ENCODE data around the gene DNMBP. TPM values are rescaled to one million over a fixed set of nuclear protein-coding genes. Genes with fewer than 3 reads are reported as not detected.

DNMBP gene
- total and polyA plus RNA-seq, 11 donors: 3.9 to 11.5 (median 6.6) TPM

- ATAC-seq: peak in 1 of 4 donors; percentile 26
- Histone ChIP-seq H3K36me3 (no peaks in the 10 kb centered on the region), H3K27ac (peak overlapping the region in 8 of 12 donors; percentile 25 to 92 (median 85)), H3K4me1 (peaks cover 3 to 66% (median 40%) of the 10 kb centered on the region in 12 donors), H3K4me3 (peak overlapping the region; percentile 62 to 99 (median 84)), H3K9me3 (no peaks in the 10 kb centered on the region), H3K27me3 (no peaks in the 10 kb centered on the region)
- intact Hi-C loops (cut with DNase I): loop anchor here in 9 of 10 donors (2.0 to 10.0 kb wide), 12 partner anchors 31 to 103 kb away; no protein-coding TSS in a partner anchor
- 39 to 50% (median 47%) methylated on average over 6 of the region's 6 CpGs for WGBS, 4 donors
- DNase-seq: no peak
- no peak for TF ChIP-seq POLR2A (IDR thresholded peaks at IDR 0.05)
- no peak for TF ChIP-seq CTCF (IDR thresholded peaks at IDR 0.05)
These were observed 1.6 kb downstream of the DNMBP start for GRCh38 chr10:100008142-100008522.

DNA sequence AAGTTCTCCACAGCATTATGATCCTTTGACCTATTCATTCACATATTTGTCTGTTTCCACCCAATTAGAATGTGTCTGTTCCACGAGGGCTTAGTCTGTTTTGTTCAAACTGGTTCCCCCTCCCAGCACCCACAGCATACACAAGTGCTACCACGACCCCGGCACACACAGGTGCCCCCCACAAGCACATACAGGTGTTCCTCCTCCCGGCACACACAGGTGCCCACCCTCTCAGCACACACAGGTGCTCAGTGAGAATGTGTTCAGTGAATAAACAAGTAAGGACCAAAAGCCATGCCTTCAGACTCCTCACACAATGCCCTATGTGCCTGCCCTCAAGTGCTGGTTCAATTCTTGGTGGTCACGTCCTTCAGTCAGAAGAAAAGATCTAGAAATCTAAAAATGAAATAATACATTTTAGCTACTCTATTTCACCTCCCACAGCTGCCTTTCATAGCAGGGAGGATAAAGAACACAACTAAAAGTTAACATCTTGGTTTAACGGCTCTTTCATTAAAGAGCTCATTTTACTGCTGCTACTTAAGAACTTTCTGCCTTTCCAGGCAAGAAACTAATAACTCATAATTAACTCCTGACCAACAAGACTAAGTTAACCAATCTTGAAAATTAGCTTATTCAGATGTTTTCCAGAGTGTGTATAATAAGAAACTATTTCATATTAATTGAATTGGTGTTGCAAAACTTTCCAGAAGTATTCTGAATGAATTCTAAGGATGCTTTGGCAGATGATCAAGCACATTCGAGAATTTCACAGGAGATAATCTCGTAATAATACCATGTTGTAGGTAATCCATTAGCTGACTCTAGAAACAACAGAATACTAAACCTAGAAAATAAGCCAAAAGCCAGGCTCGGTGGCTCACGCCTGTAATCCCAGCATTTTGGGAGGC is 2.3 kb downstream of the DNMBP start:
- TF ChIP-seq POLR2A (IDR thresholded peaks at IDR 0.05): no peak
- TF ChIP-seq CTCF (IDR thresholded peaks at IDR 0.05): no peak
- H3K9me3 ChIP-seq: no peaks in the 10 kb centered on the region
- intact Hi-C loops (cut with DNase I): loop anchor here in 9 of 10 donors (2.0 to 10.0 kb wide), 12 partner anchors 31 to 103 kb away; no protein-coding TSS in a partner anchor
- H3K4me3 ChIP-seq: peak overlapping the region in 8 of 12 donors; percentile 76 to 99 (median 90)
- peaks cover 3 to 68% (median 40%) of the 10 kb centered on the region in 12 donors for H3K4me1 ChIP-seq
- WGBS, 4 donors: 66 to 69% (median 67%) methylated on average over 10 of the region's 10 CpGs
- H3K27ac ChIP-seq: peak overlapping the region in 4 of 12 donors; percentile 25 to 85 (median 80)
- ATAC-seq: no peak
- H3K36me3 ChIP-seq: no peaks in the 10 kb centered on the region
- DNase-seq: no peak
- no peaks in the 10 kb centered on the region for H3K27me3 ChIP-seq

DNA sequence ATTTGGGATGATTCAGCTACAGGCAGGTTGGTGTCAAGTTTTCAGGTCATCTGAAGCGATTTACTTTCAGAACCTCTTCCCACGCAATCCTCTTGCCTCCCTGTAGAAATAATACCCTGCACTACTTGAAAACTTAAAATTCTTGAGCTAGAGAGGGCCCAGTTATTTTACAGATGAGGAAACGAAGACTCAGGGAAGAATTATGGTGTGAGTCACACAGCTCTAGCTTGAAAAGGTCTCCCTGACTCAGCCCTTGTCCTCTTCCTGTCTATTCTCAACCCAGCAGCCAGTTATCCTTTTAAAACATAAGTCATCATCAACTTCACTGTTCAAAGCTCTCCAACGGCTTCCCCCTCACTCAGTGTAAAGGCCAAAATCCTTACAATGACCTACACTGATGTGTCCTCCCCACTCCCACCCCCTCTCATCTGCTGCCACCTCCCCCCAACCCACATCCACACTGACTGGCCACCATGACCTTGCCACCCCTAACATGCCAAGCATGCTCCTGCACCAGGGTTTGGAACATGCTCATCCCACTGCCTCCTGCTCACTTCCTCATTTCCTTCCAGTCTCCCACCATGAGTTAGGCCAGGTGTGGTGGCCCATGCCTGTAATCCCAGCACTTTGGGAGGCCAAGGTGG is 3.4 kb downstream of the DNMBP start:
- ATAC-seq (peak in 3 of 4 donors; percentile 55 to 62 (median 60)), DNase-seq (no peak)
- TF ChIP-seq POLR2A (IDR thresholded peaks at IDR 0.05): no peak
- no peak for TF ChIP-seq CTCF (IDR thresholded peaks at IDR 0.05)
- peaks cover 3 to 72% (median 40%) of the 10 kb centered on the region in 12 donors for H3K4me1 ChIP-seq
- no peaks in the 10 kb centered on the region for H3K36me3 ChIP-seq
- H3K9me3 ChIP-seq: no peaks in the 10 kb centered on the region
- 50 to 62% (median 56%) methylated on average over 4 of the region's 4 CpGs for WGBS, 4 donors
- H3K27ac ChIP-seq: peak overlapping the region in 10 of 12 donors; percentile 30 to 85 (median 46)
- intact Hi-C loops (cut with DNase I): loop anchor here in 9 of 10 donors (5.0 to 10.0 kb wide), 10 partner anchors 34 to 102 kb away; no protein-coding TSS in a partner anchor
- H3K27me3 ChIP-seq: no peaks in the 10 kb centered on the region
- no peak overlapping the region for H3K4me3 ChIP-seq
